Hematopoietic multipotent progenitor cell treated with erythropoietin and hydrocortisone succinate and interleukin-3 and kit ligand, for 4 days (in vitro differentiated cells): ENCODE results near the gene IPO5.
"Not testable (repeated sequence)": the region's sequence is repeated elsewhere in the genome, so short reads cannot be mapped to it uniquely, and the experiment has no call there.

Source experiments
- DNase-seq: peaks from one replicate; pipeline ENCODE4 v3.0.0-alpha.2; 2015

Gene IPO5

DNA sequence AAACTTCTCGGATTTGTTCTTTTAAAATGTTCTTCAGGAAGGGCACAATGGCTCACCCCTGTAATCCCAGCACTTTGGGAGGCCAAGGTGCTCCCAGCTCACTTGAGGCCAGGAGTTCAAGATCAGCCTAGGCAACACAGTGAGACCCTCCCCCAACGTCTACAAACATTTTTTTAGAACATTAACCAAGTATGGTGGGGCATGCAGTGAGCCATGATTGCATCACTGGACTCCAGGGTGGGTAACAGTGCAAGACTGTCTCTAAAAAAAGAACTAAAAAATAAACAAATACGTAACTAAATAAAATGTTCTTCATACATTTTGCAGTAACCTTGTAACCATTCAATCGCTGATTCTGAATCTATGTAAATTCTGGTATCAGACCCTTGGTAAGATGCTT lies 2.1 kb upstream of the IPO5 start:
- DNase-seq, result no peak

GRCh38 chr13:97952831-97953230 lies 644 bp upstream of the IPO5 start:
- not testable (repeated sequence) for DNase-seq

- no peak for DNase-seq
These were observed 7.9 kb downstream of the IPO5 start for GRCh38 chr13:97961340-97961739.

GRCh38 chr13:97962887-97963286 lies 9.4 kb downstream of the IPO5 start:
- no peak for DNase-seq

- no peak for DNase-seq
These were observed 13.8 kb downstream of the IPO5 start for GRCh38 chr13:97967226-97967625.

GRCh38 chr13:97967948-97968347 lies 14.5 kb downstream of the IPO5 start:
- DNase-seq, result no peak

- DNase-seq, result no peak
These were observed 18.0 kb downstream of the IPO5 start for GRCh38 chr13:97971519-97971918.

GRCh38 chr13:97974773-97975172 lies 21.3 kb downstream of the IPO5 start:
- peak; percentile 4 for DNase-seq

GRCh38 chr13:97975280-97975847 lies 21.9 kb downstream of the IPO5 start:
- DNase-seq, result no peak

DNA sequence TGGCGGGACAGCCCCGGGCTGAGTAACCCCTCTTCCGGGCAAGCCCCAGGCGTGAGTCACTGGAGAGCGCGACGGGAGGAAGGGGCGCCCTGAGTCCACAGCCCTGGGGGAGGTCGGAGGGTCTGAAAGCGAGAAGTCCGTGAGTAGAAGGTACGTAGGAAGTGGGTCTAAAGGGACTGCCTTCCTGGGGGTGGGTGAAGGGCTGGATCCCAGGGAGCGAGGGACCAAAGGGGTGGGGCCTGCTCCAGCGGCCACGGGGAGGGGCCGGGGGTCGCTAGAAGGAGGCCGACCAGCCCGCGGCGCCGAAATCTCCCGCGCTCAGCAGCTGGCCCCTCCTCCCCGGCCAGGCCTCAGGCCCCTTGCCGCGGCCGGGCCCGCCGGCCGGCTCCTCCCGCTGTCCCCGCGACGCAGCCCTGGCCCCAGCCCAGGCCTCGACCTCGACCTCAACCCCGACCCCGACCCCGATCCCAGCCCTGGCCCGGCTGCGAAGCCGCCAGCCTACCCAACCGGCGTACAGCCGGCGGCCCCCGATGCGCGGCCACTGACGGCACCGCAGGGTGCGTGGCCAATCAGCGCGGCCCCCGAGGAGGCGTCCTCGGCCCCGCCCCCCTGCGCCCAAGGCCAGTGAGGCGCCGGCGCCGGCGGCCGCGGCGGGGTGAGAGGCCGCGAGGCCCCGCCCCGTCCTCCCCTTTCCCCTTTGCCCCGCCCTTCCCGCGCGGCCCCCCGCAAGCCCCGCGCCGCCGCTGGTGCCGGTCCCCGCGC lies 22.6 kb downstream of the IPO5 start:
- peak; percentile 96 for DNase-seq

GRCh38 chr13:97976610-97977521 lies 23.4 kb downstream of the IPO5 start:
- DNase-seq, result no peak

GRCh38 chr13:97977982-97978381 lies 24.5 kb downstream of the IPO5 start:
- DNase-seq, result no peak

DNA sequence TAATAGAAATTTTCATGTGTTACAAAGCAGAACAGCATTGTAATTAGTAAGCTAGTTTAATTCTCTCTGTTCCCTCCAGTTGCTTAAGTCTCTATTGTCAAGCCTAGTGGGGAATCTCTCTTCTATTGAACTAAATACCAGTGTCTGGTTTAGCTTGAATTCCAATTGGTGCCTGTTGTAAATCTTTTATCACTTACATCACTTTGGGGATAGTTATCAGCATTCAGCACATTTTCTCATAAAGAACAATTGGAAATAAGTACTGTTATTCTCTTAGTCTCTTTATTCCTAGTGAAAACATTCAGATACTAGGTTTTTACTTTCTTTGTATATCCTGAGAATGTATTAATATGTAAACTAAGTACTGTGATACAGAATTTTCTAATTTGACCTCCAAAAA lies 25.2 kb downstream of the IPO5 start:
- DNase-seq, result peak; percentile 31

DNA sequence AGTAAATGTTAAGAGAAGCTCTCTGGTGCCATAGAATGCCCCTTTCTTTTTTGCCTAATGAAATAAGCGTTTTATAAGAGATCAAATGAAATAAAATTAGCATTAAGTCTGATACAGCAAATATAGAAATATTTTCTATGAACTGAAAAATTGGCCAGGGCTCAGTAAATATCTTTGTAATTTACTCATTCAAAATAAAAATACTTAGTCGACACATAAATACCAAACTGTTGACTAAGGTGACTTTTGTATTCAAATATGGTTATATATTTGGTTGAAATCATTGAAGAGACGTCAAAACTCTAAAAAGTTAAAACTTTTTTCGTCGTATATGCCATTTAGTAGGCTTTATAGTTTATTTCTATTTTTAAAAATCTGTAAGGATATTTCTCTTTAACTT lies 25.6 kb downstream of the IPO5 start:
- no peak for DNase-seq

GRCh38 chr13:97979556-97979955 lies 26.1 kb downstream of the IPO5 start:
- no peak for DNase-seq

- no peak for DNase-seq
These were observed 28.8 kb downstream of the IPO5 start for GRCh38 chr13:97982286-97982685.

GRCh38 chr13:97986835-97987234 lies 33.4 kb downstream of the IPO5 start:
- peak; percentile 7 for DNase-seq

GRCh38 chr13:97999653-98000052 lies 46.2 kb downstream of the IPO5 start:
- no peak for DNase-seq

GRCh38 chr13:98004107-98004506 lies 50.6 kb downstream of the IPO5 start:
- DNase-seq, result no peak

DNA sequence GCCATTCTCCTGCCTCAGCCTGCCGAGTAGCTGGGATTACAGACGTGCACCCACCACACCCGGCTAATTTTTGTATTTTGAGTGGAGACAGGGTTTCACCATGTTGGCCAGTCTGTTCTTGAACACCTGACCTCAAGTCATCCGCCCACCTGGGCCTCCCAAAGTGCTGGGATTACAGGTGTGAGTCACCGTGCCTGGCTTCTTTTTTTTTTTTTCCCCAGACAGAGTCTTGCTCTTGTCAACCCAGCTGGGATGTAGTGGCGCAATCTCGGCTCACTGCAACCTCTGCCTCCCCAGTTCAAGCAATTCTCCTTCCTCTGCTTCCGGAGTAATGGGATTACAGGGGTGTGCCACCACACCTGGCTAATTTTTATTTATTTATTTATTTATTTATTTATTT lies 51.5 kb downstream of the IPO5 start:
- DNase-seq, result not testable (repeated sequence)

DNA sequence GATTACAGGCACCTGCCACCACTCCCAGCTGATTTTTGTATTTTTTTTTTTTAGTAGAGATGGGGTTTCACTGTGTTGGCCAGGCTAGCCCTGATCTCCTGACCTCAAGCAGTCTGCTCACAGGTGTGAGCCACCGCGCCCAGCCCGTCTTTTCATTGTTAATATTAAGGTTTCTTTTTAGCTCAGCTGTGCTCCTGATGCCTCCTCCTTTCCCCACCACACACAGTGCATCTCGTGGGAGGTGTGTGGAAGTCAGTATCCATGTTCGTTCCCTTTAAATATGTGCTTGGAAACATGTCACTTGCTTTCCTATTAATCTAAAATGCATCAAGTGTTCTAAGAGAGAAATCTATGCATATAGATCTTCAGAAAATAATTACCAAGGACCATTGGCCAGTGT lies 53.5 kb downstream of the IPO5 start:
- no peak for DNase-seq

DNA sequence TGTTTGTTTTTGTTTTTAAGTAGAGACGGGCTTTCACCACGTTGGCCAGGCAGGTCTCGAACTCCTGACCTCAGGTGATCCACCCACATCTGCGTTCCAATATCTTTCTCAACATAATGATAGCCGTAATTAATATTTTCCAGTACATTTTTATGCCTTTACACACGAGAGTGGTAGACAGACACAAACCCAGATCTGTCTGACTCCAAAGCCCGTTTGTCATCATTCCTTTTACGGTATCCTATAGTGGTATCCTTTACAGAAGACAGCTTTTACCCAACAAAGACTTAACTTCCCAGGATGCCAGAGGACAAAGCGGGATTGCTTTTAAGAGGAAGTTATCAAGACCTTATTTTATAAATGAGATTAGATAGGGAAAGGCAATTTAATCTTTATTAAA lies 59.8 kb downstream of the IPO5 start:
- no peak for DNase-seq

GRCh38 chr13:98014766-98015165 lies 61.3 kb downstream of the IPO5 start:
- no peak for DNase-seq

GRCh38 chr13:98018293-98018692 lies 64.8 kb downstream of the IPO5 start:
- no peak for DNase-seq
